AG09319 (cell line): ENCODE data around the gene RASAL2.

Experiments
- DNase-seq: peaks from one replicate; pipeline ENCODE4 v3.0.0-alpha.2; 2010; ENCODE audit warnings: low read depth; ENCODE audit errors: extremely low read depth
- TF ChIP-seq, protein P1 (sequence below): IDR thresholded peaks from 2 replicates; pipeline ENCODE4 v1.5.1; 2011; ENCODE audit warnings: low read depth, mild to moderate bottlenecking, inconsistent platforms, low read length, moderate library complexity

Gene RASAL2

GRCh38 chr1:178151831-178152230, 57.9 kb downstream of the RASAL2 start:
- TF ChIP-seq, protein P1, sequence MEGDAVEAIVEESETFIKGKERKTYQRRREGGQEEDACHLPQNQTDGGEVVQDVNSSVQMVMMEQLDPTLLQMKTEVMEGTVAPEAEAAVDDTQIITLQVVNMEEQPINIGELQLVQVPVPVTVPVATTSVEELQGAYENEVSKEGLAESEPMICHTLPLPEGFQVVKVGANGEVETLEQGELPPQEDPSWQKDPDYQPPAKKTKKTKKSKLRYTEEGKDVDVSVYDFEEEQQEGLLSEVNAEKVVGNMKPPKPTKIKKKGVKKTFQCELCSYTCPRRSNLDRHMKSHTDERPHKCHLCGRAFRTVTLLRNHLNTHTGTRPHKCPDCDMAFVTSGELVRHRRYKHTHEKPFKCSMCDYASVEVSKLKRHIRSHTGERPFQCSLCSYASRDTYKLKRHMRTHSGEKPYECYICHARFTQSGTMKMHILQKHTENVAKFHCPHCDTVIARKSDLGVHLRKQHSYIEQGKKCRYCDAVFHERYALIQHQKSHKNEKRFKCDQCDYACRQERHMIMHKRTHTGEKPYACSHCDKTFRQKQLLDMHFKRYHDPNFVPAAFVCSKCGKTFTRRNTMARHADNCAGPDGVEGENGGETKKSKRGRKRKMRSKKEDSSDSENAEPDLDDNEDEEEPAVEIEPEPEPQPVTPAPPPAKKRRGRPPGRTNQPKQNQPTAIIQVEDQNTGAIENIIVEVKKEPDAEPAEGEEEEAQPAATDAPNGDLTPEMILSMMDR = no peak
- no peak for DNase-seq

DNA sequence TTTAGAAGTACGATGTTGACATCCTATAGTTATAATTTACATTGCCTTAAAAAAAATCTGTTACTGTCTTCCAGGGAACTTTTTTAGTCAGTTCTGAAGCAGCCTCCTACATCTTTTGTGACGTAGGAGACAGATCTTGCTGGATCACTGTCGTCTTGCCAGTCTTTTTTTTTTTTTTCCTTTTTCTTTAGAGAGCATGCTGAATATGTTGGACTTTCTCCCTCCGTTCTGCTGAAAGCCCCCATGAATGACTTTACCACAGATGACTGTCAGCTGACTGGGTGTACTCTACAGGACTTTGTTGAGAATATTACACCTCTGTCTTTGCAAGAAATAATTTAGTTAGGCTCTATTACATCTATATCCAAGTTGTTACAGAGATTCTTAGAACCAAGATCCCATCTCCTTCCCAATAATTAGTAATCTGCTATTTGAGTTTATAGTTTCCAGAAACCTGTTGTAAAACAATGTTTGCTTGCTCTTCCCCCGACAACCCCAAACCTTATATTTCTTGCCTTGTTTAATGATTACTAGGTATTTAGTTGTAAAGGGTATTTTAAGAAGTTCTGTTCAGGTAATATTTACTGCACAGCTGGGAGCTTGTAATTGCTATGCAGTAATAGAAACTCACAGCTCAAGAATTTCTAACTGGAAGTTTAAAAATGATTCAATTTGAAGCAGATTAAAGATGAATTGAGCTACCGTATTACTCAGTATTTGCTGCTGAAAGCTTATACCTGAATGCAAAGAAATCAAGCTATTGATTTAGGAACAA, 61.8 kb downstream of the RASAL2 start:
- DNase-seq = no peak
- TF ChIP-seq, protein P1 = no peak

DNA sequence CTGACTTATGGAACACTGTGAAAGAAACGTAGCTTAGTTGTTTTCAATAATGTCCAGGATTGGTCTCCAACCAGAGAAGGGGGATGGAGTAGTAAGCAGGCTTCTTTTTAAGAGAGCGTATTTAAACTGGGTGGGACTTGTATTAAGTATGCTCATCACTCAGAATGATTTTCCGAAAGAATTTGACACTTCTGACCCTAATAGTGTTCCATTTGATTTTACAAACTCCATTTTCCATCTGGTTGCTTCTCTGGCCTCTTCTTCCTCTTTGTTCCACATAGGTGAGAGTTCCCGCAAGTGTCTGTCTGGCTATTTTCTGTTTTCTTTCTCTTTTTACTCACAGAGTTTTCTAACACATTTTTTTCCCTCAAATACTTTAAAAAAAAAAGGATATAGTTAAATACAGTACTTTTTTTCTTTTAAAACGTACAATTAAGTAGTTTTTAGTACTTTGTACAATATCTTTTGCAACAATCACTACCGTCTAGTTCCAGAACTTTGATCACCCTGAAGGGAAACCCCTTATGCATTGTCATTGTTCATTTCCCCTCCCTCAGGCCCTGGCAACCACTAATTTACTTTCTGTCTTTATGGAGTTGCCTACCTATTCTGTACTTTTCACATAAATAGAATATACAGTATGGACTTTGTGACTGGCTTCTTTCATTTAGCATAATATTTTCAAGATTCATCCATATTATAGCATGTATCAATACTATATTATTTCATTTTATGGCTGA, 67.0 kb downstream of the RASAL2 start:
- TF ChIP-seq, protein P1 = no peak
- no peak for DNase-seq

GRCh38 chr1:178161516-178161915, 67.6 kb downstream of the RASAL2 start:
- DNase-seq = no peak
- TF ChIP-seq, protein P1 = no peak

DNA sequence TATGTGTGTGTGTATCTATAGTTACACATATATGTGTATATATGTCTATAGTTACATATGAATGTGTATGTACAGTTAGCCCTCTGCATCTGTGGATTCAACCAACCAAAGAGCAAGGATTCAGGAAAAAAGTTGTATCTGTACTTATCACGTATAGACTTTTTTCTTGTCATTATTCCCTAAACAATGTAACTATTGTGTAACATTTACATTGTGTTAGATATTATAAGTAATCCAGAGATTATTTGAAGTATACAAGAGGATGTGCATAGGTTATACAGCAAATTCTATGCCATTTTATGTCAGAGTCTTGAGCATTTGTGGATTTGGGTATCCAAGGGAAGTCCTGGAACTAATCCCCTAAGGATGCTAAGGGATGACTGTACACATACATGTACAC, 71.3 kb downstream of the RASAL2 start:
- DNase-seq = no peak
- TF ChIP-seq, protein P1 = no peak

DNA sequence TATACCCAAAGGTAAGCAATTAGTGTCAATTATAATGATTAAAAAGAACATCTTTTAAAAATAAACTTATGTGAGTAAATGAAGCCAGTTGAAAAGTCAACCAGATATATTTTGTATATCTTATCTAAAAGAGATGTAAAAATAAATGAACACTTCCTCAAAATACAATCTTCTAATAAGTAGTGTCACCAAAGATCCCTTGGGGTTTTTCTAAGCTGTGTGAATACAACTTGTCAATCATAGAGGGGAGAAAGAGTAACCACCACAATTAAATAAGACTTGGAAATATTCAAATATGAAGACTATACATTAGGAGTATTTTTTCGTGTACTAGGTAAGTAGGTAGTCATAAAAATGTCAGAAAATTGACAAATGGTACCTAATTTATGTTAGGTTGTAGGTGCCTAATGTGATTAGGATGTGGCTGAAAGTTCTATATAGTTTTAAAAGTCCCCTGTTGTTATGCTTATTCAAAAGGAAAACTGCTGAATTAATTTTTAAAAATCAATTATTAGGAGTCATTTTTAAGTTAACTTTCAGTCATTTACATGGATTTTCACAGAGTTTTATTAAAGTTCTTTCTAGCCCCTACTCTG, 72.6 kb downstream of the RASAL2 start:
- TF ChIP-seq, protein P1 = no peak
- DNase-seq = no peak

GRCh38 chr1:178168536-178168935, 74.6 kb downstream of the RASAL2 start:
- TF ChIP-seq, protein P1 = no peak
- no peak for DNase-seq
